Measurements from ENCODE around the gene SPATA2. TPM values are rescaled to one million over a fixed set of nuclear protein-coding genes. Genes with fewer than 3 reads are reported as not detected.

The SPATA2 gene
- total and polyA plus RNA-seq, 2 of the 13 experiments (the other 11 are each of a cell fraction or from before 2014, with no cell fraction given) = 3.2 to 8.7 TPM

DNA sequence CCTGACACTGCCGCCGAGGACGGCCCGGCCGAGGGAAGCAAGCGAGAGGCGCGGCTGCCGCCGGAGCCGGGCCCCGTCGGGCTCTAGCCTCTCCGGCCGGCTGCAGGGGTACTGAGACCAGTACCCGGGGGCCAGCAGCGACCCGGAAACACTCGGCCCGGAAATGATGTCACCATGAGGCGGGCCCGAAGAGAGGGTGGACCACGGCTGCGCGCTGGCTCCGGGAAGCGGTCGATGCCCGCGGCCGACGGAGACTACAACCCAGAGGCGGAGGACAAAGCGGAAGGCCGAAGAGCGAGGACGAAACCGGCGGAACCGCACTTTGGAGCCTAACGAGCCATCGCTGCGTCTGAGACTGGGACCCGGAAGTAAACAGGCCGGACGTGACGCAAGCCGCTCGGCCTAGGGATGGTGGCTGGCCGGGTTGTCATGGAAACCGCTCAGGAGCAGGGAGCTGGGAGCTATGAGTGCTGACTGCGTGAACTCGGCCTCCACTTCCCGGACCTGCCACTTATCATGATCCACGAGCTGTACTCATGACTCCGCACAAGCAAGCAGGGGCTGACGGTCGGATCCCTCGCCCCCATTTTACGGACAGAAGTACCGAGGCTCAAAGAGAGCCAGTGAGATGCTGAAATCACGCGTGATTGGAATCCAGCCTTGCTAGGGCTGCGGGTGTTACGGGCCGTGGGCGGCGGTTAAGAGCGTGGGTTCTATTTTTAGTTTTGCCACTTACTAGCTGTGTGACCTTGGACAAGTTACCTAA, at the start of gene SPATA2 (continued):
- TF ChIP-seq NR1H2 (CRISPR knock-in tag; IDR thresholded peaks at IDR 0.05; ENCODE audit: borderline replicate concordance, low read depth) (0 out of 2 replicates have a peak, but pooled peaks have one; percentile 20), KAT2B (IDR thresholded peaks at IDR 0.05; ENCODE audit: borderline replicate concordance, low read depth, low read length) (no peak), ZSCAN21 (CRISPR knock-in tag; IDR thresholded peaks at IDR 0.05; ENCODE audit: borderline replicate concordance) (peak; percentile 100), JUN (CRISPR knock-in tag; IDR thresholded peaks at IDR 0.05) (peak; percentile 77), ZNF616 (CRISPR knock-in tag; IDR thresholded peaks at IDR 0.05; ENCODE audit: low read depth) (no peak), SIX1 (CRISPR knock-in tag; IDR thresholded peaks at IDR 0.05; ENCODE audit: borderline replicate concordance) (no peak), MXD4 (CRISPR knock-in tag; IDR thresholded peaks at IDR 0.05) (peak; percentile 82; the same call in 1 of the 2 replicates), ZSCAN30 (CRISPR knock-in tag; IDR thresholded peaks at IDR 0.05) (no peak), ZFYVE20 (CRISPR knock-in tag; IDR thresholded peaks at IDR 0.05; ENCODE audit: borderline replicate concordance, low read depth) (no peak), TAF1 (CRISPR knock-in tag; IDR thresholded peaks at IDR 0.05) (peak; percentile 92), ISL2 (CRISPR knock-in tag; IDR thresholded peaks at IDR 0.05) (peak; percentile 84; the same call in 1 of the 2 replicates), NFYB (CRISPR knock-in tag; IDR thresholded peaks at IDR 0.05) (no peak; the same call in 1 of the 2 replicates), ZNF879 (CRISPR knock-in tag; IDR thresholded peaks at IDR 0.05) (peak; percentile 28; the same call in 1 of the 2 replicates), RFX1 (IDR thresholded peaks at IDR 0.05) (peak; percentile 98)
- TF ChIP-seq, protein P1, sequence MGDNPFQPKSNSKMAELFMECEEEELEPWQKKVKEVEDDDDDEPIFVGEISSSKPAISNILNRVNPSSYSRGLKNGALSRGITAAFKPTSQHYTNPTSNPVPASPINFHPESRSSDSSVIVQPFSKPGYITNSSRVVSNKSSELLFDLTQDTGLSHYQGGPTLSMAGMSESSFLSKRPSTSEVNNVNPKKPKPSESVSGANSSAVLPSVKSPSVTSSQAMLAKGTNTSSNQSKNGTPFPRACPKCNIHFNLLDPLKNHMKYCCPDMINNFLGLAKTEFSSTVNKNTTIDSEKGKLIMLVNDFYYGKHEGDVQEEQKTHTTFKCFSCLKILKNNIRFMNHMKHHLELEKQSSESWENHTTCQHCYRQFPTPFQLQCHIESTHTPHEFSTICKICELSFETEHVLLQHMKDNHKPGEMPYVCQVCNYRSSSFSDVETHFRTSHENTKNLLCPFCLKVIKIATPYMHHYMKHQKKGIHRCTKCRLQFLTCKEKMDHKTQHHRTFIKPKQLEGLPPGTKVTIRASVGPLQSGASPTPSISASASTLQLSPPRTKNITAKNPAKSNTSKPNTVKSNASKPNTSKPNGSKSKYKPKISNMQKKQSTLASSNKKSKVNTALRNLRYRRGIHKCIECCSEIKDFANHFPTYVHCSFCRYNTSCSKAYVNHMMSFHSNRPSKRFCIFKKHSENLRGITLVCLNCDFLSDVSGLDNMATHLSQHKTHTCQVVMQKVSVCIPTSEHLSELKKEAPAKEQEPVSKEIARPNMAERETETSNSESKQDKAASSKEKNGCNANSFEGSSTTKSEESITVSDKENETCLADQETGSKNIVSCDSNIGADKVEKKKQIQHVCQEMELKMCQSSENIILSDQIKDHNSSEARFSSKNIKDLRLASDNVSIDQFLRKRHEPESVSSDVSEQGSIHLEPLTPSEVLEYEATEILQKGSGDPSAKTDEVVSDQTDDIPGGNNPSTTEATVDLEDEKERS (CRISPR knock-in tag; IDR thresholded peaks at IDR 0.05) = peak; percentile 81
- TF ChIP-seq, protein P2, sequence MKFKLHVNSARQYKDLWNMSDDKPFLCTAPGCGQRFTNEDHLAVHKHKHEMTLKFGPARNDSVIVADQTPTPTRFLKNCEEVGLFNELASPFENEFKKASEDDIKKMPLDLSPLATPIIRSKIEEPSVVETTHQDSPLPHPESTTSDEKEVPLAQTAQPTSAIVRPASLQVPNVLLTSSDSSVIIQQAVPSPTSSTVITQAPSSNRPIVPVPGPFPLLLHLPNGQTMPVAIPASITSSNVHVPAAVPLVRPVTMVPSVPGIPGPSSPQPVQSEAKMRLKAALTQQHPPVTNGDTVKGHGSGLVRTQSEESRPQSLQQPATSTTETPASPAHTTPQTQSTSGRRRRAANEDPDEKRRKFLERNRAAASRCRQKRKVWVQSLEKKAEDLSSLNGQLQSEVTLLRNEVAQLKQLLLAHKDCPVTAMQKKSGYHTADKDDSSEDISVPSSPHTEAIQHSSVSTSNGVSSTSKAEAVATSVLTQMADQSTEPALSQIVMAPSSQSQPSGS (CRISPR knock-in tag; IDR thresholded peaks at IDR 0.05) = peak; percentile 94; the same call in 1 of the 2 replicates
- TF ChIP-seq, protein P3, sequence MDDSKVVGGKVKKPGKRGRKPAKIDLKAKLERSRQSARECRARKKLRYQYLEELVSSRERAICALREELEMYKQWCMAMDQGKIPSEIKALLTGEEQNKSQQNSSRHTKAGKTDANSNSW (CRISPR knock-in tag; IDR thresholded peaks at IDR 0.05; ENCODE audit: borderline replicate concordance) = no peak
- TF ChIP-seq, protein P4, sequence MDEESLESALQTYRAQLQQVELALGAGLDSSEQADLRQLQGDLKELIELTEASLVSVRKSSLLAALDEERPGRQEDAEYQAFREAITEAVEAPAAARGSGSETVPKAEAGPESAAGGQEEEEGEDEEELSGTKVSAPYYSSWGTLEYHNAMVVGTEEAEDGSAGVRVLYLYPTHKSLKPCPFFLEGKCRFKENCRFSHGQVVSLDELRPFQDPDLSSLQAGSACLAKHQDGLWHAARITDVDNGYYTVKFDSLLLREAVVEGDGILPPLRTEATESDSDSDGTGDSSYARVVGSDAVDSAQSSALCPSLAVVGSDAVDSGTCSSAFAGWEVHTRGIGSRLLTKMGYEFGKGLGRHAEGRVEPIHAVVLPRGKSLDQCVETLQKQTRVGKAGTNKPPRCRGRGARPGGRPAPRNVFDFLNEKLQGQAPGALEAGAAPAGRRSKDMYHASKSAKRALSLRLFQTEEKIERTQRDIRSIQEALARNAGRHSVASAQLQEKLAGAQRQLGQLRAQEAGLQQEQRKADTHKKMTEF (CRISPR knock-in tag; IDR thresholded peaks at IDR 0.05) = peak; percentile 94
- TF ChIP-seq, protein P5, sequence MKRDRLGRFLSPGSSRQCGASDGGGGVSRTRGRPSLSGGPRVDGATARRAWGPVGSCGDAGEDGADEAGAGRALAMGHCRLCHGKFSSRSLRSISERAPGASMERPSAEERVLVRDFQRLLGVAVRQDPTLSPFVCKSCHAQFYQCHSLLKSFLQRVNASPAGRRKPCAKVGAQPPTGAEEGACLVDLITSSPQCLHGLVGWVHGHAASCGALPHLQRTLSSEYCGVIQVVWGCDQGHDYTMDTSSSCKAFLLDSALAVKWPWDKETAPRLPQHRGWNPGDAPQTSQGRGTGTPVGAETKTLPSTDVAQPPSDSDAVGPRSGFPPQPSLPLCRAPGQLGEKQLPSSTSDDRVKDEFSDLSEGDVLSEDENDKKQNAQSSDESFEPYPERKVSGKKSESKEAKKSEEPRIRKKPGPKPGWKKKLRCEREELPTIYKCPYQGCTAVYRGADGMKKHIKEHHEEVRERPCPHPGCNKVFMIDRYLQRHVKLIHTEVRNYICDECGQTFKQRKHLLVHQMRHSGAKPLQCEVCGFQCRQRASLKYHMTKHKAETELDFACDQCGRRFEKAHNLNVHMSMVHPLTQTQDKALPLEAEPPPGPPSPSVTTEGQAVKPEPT (CRISPR knock-in tag; IDR thresholded peaks at IDR 0.05; ENCODE audit: low read depth) = no peak; the same call in none of the 2 replicates

Data from HepG2 (cell line).